Stomach (tissue), 4 donors: ENCODE results near the gene CFAP298.

ENCODE experiments used
- EP300 ChIP-seq: sonication (generic); formaldehyde crosslinking; IDR thresholded peaks from one replicate; pipeline ENCODE4 v1.6.1; 2017; ENCODE audit warnings: antibody characterized with exemption
- POLR2A ChIP-seq, 4 donors: fragments of 450-650 bp; IDR thresholded peaks; one replicate each; pipeline ENCODE4 v1.6.1; 2016; ENCODE audit warnings: antibody characterized with exemption in 4 of 4, control low read depth in 2 of 4, mild to moderate bottlenecking in 1 of 4, moderate library complexity in 1 of 4
- POLR2AphosphoS5 ChIP-seq, 3 donors: sonication (generic); formaldehyde crosslinking; IDR thresholded peaks; one replicate each; pipeline ENCODE4 v1.6.1; 2016; ENCODE audit warnings: antibody characterized with exemption in 3 of 3
- TF ChIP-seq, protein P1 (sequence below), 7 experiments: fragments of 450-650 bp in 4 of 7; fragments of 200-600 bp in 3 of 7; sonication (generic) in 3 of 7; IDR thresholded peaks; one replicate each; pipeline ENCODE4 v1.5.1; 2016 to 2019; ENCODE audit warnings: antibody characterized with exemption in 7 of 7, control low read depth in 2 of 7, mild to moderate bottlenecking in 1 of 7

DNA sequence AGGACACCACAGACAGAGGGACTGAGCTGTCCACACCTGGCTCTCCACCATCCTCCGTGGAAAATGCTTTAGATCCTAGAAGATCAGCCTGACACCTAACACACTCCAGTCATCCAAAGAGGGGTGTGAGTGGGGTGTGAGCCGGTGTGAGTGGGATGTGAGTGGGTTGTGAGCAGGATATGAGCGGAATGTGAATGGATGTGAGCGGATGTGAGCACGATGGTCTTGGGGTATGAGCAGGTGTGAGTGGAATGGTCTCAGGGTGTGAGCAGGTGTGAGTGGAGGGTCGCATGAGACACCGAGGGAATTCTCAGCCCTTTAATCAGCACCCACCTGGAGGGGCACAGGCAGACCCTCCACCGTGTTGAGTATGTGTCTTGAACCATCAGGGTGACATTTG lies 27.7 kb downstream of the CFAP298 start:
- TF ChIP-seq EP300 (no peak), POLR2AphosphoS5 (IDR thresholded peaks at IDR 0.05) (no peak), POLR2A (IDR thresholded peaks at IDR 0.05) (no peak)
- TF ChIP-seq, protein P1, sequence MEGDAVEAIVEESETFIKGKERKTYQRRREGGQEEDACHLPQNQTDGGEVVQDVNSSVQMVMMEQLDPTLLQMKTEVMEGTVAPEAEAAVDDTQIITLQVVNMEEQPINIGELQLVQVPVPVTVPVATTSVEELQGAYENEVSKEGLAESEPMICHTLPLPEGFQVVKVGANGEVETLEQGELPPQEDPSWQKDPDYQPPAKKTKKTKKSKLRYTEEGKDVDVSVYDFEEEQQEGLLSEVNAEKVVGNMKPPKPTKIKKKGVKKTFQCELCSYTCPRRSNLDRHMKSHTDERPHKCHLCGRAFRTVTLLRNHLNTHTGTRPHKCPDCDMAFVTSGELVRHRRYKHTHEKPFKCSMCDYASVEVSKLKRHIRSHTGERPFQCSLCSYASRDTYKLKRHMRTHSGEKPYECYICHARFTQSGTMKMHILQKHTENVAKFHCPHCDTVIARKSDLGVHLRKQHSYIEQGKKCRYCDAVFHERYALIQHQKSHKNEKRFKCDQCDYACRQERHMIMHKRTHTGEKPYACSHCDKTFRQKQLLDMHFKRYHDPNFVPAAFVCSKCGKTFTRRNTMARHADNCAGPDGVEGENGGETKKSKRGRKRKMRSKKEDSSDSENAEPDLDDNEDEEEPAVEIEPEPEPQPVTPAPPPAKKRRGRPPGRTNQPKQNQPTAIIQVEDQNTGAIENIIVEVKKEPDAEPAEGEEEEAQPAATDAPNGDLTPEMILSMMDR (IDR thresholded peaks at IDR 0.05), result no peak
